Left hindlimb (tissue), 1 donor: ENCODE measurements around the gene HNMT.
"Not testable (repeated sequence)": the region's sequence is repeated elsewhere in the genome, so short reads cannot be mapped to it uniquely, and the experiment has no call there.

Source experiments
- DNase-seq: peaks from one replicate; pipeline ENCODE4 v3.0.0-alpha.2; 2018

HNMT gene

GRCh38 chr2:137964066-137964858 is at the start of gene HNMT:
Gene HNMT, plus strand, starts transcription at chr2:137964473. Its CDS starts 19 bp downstream, at chr2:137964492.
- peak; percentile 55 for DNase-seq

GRCh38 chr2:137921105-137921880 is 43.0 kb upstream of the HNMT start:
- no peak for DNase-seq

GRCh38 chr2:137922171-137922570 is 42.1 kb upstream of the HNMT start:
- not testable (repeated sequence) for DNase-seq

GRCh38 chr2:137924019-137924418 is 40.3 kb upstream of the HNMT start:
- DNase-seq = no peak

- no peak for DNase-seq
Measured at GRCh38 chr2:137925599-137925998, 38.7 kb upstream of the HNMT start.

- no peak for DNase-seq
Measured at GRCh38 chr2:137927846-137928245, 36.4 kb upstream of the HNMT start.

- no peak for DNase-seq
Measured at GRCh38 chr2:137928547-137929518, 35.4 kb upstream of the HNMT start.

- no peak for DNase-seq
Measured at GRCh38 chr2:137929519-137929916, 34.8 kb upstream of the HNMT start.

GRCh38 chr2:137930146-137930545 is 34.1 kb upstream of the HNMT start:
- no peak for DNase-seq

GRCh38 chr2:137935591-137935990 is 28.7 kb upstream of the HNMT start:
- no peak for DNase-seq

GRCh38 chr2:137937246-137937645 is 27.0 kb upstream of the HNMT start:
- DNase-seq = no peak

GRCh38 chr2:137937778-137938177 is 26.5 kb upstream of the HNMT start:
- DNase-seq = no peak

GRCh38 chr2:137938204-137938603 is 26.1 kb upstream of the HNMT start:
- DNase-seq = no peak

GRCh38 chr2:137939026-137939425 is 25.2 kb upstream of the HNMT start:
- no peak for DNase-seq

- no peak for DNase-seq
Measured at GRCh38 chr2:137940154-137940553, 24.1 kb upstream of the HNMT start.

- no peak for DNase-seq
Measured at GRCh38 chr2:137942037-137942832, 22.0 kb upstream of the HNMT start.

GRCh38 chr2:137942833-137943677 is 21.2 kb upstream of the HNMT start:
- DNase-seq = no peak

- no peak for DNase-seq
Measured at GRCh38 chr2:137943678-137944347, 20.5 kb upstream of the HNMT start.

- DNase-seq = no peak
Measured at GRCh38 chr2:137944714-137945113, 19.6 kb upstream of the HNMT start.

- DNase-seq = no peak
Measured at GRCh38 chr2:137945229-137945628, 19.0 kb upstream of the HNMT start.

- DNase-seq = no peak
Measured at GRCh38 chr2:137946227-137946626, 18.0 kb upstream of the HNMT start.
